ENCODE measurements around the gene ARHGAP31.
"Not testable (repeated sequence)": the region's sequence is repeated elsewhere in the genome, so short reads cannot be mapped to it uniquely, and the experiment has no call there.

ARHGAP31 gene

DNA sequence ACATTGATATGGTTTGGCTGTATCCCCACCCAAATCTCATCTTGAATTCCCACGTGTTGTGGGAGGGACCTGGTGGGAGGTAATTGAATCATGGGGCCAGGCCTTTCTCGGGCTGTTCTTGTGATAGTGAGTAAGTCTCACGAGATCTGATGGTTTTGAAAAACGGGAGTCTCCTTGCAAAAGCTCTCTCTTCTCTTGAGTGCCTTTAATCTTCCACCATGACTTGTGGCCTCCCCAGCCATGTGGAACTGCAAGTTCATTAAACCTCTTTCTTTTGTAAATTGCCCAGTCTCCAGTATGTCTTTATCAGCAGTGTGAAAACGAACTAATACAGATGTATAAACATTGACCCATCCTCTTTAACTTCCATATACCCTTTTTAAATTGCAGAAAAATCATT is 26.6 kb downstream of the ARHGAP31 start:
- DNase-seq: not testable (repeated sequence)

DNA sequence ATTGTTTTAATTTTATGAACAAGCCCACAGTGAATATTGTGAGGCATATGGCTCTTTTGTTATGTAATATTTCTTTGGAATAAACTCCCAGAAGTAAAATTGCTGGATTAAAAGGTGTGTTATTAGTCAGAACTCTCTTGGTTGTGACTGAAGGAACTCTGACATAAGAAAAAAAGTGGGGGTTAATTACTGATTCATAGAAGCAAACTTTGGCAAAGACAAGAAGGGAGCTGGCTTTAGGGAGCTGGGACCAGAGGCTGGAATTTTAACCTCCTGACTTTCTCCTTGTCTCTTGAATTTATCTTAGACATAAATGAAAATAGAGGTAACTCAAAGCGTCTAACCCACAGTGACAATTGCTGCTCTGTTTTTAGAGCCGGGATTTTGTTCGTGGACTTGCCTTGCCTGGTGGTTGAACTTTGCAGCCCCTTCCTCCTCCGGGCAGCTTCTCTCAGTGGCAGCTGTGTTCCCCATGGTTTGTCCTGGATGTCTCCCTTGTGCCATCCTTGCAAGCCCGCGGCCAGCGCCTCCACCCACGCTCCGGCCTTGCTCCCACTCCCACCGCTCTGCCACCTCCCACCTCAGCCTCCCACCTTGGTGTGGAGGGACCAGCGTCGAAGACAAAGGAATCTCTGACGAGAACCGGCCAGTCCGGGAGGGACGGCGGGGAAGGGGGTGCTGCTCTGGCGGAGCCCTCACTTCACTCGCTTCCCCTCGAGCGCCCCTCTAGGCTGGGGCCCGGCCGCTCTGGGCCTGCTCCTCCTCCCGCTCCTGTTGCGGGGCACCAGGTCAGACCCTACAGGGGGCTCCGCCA is 28.0 kb downstream of the ARHGAP31 start:
- no peak for DNase-seq

DNA sequence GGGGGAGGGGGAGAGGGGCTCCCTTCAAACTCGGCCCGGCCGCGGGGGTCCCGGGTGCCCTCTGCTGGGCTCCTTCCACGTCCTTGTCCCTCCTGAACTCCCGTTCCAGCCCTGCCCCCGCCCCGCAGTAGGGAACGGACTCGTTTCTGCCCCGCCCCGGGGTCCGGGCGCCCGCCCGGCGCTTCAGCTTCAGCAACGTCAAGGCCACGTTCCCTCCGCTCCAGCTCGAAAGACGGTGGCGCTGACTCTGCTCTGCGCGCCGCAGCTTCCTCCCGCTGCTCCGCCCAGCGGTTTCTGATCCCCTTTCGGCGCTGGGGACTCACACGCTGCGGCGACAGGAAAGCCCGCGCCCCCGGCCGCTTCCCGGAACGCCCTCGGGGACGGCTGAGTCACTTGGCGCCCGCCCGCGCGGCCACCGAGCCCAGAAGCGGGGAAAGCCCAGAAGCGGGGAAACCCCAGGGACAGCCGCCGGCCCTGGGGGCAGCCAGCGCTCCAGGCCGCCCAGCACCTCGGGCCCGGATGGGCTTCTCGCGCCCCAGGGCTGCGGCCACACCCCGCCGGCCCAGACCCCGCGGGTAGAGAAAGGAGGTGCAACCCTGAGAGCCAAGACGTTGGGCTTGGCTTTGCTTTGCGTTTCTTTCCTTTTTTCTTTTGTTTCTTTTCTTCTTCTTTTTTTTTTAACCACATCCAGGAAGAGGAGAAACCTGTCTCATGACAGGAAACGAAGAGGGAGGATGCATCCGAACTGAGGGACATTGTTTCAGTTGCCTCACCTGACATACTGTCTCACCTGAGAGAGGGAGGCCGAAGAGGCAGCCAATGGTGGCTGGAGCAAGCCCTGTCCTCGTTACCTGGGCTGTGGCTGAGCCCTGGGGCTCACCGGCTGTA is 28.9 kb downstream of the ARHGAP31 start:
- peak; percentile 56 for DNase-seq

DNA sequence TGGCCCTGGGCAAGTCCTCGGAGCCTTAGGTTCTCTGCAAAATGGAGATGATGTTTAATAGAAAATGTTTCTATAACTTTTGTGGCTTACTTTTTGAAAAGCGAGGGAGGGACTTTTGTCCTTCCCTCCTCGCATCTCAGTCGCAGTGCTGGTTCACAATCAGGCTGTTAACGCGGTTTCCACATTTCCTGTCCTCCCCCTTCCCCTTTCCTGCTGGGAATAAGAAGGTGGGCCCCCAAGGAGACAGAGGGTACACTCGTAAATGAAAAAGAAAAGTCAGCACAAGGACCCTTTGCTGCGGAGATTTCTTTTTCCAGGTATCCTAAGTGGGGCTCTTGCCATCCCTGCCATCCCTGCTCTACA is 29.5 kb downstream of the ARHGAP31 start:
- no peak for DNase-seq

DNA sequence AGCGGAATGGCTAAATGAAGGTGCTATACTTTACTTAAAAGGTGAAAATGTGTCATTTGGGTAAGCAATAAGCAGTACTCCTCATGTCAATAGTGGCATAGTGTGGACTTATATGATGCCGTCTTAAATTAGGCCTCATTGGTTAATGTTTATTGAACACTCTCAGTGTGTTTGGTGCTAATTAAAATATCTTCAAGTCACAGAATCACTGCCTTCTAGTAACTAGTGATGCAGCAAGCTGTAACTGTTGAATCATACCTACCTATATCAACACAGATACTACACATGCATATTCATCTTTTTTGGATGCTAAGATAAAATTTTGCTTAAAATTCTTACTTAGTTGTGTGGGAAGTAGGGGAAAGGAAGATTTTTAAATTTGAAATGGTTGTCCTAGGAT is 30.7 kb downstream of the ARHGAP31 start:
- no peak for DNase-seq

DNA sequence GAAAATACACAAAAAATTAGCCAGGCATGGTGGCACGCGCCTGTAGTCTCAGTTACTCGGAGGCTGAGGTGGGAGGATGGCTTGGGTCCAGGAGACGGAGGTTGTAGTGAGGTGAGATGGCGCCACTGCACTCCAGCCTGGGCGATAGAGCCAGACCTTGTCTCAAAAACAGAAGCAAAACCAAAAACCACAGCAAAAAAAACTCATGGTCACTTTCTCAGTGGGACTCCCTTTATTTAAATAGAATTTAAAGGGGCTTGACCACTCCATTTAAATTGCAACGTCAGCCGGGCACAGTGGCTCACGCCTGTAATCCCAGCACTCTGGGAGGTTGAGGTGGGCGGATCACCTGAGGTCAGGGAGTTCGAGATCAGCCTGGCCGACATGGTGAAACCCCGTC is 32.8 kb downstream of the ARHGAP31 start:
- no peak for DNase-seq

DNA sequence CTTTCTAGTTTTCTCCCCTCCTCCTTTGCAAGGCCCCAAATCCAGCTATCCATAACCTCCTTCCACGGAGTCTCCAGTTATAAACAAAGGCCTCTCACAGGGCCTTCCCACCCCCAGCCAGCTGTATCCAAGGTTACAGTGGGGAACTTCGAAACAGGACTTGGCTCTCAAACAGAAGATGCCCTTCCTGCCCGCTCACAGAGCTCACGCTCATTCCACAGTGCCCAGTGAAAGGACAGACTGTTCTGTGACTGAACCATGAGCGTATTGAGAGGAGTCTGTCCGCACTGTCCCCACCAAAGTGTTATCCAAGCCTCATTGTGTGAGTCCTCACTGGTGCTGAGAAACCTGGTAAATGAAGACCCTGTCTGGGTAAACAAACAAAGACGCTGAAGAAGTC is 35.4 kb downstream of the ARHGAP31 start:
- DNase-seq: no peak

DNA sequence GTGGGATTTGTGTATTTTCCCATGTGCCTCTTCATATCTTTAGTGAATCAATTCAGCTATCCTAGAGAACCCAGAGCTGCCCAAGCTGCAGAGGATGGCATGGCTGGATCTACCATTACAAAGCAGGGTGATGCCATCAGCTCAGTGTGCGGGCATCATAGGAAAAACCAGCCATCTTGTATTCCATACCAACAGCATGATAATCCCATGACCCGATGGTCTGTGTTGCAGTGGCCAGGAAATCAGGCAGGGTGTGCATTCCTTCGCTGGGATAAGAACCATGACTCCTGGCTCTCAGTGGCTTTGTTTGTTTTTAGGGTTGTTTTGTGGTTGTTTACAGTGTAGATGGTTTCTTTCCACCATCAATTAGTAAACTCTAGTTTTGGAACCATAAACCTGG is 36.0 kb downstream of the ARHGAP31 start:
- no peak for DNase-seq

DNA sequence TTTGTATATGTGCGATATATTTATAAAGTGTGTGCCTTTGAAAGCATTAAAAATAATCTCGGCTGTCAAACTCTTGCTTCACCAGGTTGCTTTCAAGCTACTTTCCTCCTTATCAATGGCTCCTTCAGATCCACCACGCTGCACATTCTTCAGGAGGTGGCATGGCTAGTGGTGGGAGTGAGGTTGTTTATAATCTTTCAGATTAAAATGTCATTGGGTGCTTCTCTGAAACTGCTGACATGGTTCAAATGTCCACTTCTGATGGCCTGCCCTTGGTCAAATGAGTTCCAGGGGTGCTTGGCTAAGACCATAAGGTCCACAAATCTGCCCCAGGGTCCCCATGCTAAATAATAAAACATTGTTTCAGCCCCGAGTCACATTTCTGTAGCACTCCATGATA is 36.7 kb downstream of the ARHGAP31 start:
- DNase-seq: no peak

DNA sequence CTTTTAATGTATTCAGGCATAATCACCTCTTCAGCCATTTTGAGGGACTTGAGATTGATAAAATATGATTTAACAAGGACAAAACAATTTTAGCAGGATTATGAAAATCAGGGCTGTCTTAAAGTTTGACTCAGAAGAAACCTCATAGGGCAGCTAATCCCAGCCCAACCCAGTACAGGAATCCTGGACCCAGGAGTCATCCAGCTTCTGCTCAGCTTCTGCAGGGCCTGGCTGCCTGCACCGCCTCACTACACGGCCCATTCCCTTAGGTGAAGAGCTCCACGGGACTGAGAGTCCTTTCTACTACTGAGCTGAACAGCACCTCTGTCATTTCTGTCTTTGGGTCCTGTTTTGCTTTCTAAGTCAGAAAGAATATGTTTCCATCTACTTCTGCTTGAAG is 37.5 kb downstream of the ARHGAP31 start:
- no peak for DNase-seq

DNA sequence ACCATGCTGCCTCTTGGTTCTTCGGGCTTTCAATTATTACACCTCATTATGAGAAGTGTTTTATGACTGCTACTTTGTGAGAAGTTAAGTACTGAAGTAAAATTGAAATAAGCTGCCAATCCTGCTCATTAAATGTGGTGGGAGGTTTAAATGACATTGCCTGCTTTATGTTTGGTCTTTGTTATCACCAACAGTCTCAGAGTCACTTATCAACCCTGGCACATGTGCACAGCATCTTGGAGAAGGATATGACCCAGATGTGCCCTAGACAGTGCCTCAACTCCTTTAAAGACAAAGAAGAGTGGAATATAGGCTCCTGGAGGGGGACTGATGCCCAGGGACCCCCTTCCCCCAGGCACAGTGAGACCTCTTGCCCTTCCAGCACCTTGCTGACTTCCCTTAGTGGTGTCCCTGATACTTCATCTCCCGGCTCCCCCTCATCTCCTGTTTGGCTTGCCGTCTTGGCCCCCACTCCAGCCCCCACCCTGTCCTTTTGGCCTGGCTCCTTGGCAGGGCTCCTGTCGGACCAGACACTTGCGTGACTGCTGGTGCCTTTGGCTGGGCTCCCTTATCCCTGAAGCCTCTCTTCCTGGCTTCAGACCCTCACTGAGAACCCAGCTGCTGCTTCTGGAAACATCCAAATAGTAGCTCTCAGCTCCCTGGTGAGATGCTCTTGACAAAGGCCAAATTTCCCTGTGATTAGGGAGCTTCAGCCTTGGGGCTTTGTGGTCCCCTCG is 39.8 kb downstream of the ARHGAP31 start:
- no peak for DNase-seq

DNA sequence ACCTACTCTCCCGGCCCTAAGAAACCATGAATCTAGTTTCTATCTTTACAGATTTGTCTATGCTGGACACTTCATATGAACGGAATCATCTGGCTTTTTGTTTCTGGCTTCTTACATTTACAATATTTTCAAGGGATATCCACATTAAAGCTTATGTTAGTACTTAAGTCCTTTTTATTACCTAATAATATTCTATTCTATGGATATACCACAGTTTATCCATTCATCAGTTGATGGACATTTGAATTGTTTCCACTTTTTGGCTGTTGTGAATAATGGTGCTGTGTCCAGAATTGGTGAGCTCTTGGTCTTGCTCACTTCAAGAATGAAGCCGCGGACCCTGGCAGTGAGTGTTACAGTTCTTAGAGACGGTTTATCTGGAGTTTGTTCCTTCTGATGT is 42.6 kb downstream of the ARHGAP31 start:
- no peak for DNase-seq

DNA sequence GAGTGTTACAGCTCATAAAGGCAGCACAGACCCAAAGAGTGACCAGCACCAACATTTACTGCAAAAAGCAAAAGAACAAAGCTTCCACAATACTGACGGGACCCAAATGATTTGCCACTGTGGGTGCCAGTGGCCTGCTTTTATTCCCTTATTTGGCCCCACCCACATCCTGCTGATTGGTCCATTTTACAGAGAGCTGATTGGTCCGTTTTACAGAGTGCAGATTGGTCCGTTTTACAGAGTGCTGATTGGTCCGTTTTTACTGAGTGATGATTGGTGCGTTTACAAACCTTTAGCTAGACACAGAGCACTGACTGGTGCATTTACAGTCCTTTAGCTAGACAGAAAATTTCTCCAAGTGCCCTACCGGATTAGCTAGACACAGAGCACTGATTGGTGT is 43.2 kb downstream of the ARHGAP31 start:
- not testable (repeated sequence) for DNase-seq

DNA sequence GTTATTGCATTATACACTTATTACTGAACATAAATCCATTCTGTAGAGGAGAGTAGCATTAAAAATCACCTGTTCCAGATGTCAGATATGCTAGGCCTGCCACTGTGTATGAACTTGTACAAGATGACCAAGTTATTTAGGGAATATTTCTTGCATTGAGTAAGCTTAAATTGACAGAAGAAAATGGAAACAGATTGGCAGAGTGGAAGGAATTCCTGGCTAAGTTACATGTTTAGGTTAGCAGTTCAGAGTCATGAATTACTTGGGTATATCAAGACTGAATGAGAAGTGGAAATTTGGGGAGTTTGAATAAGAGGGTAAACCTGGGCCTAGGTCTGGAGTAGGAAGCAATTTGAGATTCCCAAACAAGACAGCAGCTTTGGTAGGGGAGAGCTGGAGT is 44.6 kb downstream of the ARHGAP31 start:
- DNase-seq: no peak

DNA sequence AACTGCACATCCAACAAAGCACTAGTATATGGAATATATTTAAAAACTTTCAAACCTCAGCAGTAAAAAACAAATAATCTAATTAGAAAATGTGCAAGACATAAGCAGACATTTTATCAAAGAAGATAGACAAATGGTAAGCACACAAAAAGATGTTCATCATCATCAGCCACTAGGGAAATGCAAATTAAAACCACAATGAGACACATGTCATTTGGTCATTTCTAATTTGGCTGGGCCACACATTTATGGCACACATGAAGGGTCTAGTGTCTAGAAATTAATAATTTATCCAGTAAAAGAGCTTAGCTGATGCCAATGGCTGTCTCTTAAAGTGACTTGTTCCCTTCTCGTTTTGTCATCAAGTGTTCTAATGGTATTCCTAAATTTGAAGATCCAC is 45.8 kb downstream of the ARHGAP31 start:
- no peak for DNase-seq

DNA sequence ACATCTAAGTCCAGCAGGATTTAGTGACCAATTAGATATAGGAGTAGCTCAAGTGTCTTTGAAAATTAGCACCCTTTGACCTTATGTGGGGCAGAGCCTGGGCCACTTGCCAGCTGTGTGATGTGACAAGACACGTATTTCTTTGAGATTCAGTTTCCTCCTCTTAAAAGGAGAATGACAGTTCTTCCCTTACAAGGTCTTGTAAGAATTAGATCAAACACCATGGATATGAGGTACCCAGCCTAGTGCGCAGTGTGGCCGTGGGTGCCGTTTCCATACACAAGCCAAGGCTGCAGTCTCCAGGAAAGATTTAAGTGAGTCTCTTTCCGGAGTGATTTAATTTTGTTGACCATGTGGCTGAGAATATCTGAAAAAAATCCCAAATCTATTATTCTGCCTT is 46.3 kb downstream of the ARHGAP31 start:
- no peak for DNase-seq

DNA sequence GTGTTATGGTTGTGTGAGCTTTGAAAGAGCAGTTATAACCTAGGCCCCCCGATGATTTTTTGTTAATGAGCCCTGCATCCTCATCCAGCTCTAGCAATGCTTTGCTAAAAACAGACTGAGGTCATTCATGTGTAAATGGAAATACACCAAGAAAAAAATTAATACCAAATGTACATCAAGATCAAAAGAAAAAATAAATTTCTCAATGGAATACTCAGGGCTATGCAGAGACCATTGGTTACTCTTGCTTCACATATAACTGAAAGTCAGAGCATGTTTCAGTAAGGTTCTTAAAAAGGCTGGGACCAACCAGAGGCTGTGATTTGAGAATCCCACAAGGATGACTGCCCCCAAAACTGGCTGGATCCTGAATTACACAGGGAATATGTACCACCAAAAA is 48.0 kb downstream of the ARHGAP31 start:
- no peak for DNase-seq

DNA sequence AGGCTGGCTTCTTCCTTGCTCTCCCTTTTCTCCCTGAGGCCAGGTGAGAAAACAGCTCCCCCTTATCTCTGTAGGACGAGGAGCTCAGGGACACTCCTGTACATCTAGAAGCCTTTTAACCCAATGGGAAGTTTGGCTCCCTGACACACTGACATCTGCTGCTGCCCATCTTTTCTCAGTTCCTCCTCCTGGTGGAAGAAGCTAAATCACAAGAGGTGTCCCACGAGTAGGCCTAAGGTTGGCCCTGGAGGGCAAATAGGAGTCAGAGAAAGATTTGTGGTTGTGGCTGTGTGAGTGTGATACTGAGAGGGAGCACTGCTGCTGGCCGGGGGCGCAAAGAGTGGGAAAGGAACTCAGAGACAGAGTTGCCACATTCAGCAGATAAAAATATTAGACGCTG is 49.5 kb downstream of the ARHGAP31 start:
- DNase-seq: no peak

DNA sequence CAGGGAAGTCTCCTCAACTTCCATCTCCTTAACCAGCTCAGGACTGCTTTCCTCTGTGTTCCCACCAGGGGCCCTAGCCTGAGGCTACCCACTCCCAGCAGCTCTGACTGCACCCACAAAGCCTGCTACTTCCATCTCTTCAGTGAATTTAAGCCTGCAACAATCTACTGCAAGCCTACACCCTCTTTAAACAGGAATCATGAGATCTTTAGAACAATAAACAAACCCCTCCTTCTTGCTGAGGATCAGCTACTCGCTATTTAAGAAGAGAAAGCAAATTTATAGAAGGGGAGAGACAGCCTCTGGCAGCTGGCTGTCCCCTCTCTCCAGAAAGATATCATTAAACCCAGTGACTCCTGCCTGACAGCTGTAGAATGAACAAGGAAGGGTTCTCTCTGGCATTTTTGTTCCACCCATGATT is 51.9 kb downstream of the ARHGAP31 start:
- no peak for DNase-seq

DNA sequence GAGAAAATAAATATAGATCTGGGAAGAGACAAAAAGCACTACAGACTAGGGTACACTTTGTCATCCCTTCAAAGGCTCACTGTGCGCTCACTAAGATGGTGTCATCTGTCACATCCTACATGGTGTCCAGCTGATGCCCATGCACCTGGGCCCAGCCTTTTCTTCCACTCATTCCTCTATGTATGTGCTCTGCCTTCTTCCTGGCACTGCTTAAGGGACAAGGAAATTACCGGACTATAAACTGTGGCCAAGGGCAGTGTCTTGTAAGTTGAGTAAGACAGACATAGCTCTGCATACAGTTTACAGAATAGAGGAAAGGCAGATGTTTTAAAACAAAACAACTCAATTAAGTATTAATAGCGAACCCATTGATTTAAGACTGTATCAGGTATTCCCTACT is 52.9 kb downstream of the ARHGAP31 start:
- no peak for DNase-seq

DNA sequence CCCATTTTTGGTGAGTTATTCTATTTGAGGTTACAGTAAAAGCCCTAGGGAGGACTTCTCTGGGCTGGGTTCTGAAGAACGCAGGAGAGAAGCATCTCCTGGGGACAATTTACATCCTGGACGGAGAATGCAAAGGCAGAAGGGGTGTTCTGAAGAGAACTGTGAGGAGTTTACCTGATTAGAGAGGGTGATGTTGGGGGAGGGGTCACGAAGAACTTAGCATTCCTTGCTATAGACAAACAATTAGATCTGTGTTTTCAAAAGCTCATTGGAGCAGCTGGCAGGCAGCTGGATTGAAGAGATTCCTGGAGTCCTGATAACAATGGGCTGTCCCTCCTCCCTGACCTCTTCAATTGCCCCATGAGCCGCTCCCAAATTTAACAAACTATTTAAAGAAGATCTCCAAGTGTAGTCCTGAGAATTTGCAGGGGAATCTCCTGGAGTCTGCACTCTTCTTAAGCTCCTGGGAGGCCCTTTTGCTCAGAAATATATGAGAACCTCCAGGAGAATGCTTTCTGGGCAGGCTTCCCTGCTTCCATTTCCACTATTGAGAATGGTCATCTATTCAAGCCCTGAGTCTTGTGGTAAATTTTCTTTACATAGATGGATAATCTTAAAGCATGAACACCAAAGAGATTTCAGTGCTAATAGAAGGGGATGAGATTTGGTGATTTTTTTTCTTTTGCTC is 55.3 kb downstream of the ARHGAP31 start:
- DNase-seq: no peak

DNA sequence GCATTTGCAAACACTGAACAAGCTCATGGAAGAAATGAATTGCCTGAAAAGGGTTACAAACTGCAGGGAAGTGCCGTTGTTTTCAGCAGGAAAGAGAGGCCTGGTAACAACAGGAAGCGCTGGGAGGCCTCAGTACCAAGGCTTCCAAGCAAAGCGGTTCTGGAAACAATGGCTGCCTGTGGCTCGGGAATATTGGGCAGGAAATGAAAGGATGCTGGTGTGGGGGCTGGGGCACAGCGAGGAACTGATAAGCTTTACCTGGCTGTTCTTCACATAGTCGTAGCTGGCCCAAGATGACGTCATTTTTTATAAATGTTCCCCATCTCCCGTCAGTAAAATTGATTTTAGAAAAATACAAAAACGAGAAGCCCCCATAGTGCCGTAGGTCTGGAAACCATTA is 55.9 kb downstream of the ARHGAP31 start:
- no peak for DNase-seq

DNA sequence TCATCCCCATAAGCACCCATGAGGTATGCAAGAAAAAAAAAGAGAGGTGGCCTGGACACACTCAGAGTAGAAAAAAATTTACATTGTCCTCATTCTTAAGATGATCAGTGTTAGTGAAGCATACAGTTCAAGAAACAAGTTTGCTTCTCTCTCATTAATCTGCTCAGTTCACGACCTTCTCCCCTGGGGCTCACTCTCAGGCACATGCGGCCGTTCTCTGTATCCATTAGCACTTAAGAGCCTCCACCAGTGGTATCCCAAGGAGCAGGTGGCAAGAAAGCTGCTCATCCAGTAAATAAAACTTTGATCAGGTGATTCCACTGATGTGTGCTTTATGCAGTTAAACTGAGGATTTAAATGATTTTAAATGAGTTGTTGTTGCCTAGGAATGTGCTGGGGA is 57.4 kb downstream of the ARHGAP31 start:
- no peak for DNase-seq

All from NCI-H1694 treated with DMSO at 0.1 percent for 48 hours (cell line).